HG03342 (cell line): ENCODE measurements around the gene HUNK.
"Not testable (repeated sequence)": the region's sequence is repeated elsewhere in the genome, so short reads cannot be mapped to it uniquely, and the experiment has no call there.

ENCODE experiments used
- ATAC-seq: cut with Tn5 transposase; IDR thresholded peaks from one replicate; pipeline ENCODE4 v1.9.1; 2021; ENCODE audit warnings: mild to moderate bottlenecking, moderate library complexity; ENCODE audit not compliant: unreplicated experiment

HUNK gene

DNA sequence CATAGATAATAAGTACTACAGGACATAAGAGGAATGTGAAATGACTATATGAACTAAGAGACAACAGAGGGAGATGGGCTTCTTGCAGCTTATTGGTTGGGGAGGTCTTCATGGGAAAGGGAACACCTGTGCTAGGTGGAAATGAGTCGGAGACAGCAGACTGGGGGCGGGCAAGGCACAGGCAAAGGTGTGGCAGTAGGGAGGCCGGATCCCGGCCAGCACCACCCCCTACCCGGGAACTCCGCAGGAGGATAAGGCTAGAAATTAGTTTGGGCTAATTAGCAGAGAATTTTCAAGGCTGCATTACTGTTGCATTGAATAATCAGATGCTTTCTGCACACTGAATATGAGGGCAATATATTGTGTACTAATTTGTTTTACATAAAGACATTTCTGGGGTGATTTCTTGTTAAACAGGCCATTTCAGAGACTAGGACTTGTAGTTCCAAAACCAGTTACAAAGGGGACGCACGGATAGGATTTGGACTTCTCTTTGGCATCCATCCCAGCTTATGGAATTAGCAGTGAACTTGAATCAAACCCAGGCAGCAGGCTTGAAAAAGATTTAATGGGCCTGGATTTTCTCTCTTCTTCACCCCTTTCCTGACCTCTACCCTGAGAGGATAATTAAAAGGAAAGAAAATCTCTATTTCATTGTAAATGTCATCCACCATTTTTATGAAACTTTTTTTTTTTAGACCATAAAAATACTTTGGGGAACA lies 2.2 kb upstream of the HUNK start:
- no peak for ATAC-seq

DNA sequence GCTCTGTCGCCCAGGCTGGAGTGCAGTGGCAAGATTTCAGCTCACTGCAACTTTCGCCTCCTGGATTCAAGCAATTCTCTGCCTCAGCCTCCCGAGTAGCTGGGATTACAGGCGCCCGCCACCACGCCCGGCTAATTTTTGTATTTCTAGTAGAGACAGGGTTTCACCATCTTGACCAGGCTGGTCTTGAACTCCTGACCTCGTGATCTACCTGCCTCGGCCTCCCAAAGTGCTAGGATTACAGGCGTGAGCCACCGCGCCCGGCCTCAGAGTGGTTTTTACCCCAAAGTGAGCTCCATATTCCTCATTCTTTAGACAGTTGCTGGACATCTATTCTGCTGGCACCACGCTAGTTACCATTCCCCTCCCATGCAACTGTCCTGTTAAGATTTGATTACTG lies 1.4 kb upstream of the HUNK start:
- ATAC-seq = not testable (repeated sequence)

- no peak for ATAC-seq
Observed at GRCh38 chr21:31872072-31872451, 758 bp upstream of the HUNK start.

DNA sequence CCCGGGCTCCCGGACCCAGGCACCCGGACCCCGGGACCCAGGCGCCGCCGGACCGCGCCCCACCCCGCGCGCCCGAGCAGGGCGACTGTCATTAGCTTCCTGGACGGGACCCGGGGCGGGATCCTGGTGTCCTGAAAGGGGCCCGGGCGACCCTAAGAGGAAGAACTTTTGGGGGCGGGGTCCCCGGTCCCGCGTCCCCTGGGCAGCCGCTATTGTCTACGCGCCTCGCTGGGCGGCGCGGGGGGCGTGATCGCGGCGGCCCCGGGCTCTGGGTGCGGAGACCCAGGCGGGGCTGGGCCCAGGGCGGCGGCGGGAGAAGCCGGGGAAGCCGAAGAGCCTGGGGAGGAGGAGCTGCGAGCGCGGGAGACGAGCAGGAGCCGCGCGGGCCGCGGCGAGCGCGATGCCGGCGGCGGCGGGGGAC lies 465 bp downstream of the HUNK start:
- ATAC-seq = no peak

DNA sequence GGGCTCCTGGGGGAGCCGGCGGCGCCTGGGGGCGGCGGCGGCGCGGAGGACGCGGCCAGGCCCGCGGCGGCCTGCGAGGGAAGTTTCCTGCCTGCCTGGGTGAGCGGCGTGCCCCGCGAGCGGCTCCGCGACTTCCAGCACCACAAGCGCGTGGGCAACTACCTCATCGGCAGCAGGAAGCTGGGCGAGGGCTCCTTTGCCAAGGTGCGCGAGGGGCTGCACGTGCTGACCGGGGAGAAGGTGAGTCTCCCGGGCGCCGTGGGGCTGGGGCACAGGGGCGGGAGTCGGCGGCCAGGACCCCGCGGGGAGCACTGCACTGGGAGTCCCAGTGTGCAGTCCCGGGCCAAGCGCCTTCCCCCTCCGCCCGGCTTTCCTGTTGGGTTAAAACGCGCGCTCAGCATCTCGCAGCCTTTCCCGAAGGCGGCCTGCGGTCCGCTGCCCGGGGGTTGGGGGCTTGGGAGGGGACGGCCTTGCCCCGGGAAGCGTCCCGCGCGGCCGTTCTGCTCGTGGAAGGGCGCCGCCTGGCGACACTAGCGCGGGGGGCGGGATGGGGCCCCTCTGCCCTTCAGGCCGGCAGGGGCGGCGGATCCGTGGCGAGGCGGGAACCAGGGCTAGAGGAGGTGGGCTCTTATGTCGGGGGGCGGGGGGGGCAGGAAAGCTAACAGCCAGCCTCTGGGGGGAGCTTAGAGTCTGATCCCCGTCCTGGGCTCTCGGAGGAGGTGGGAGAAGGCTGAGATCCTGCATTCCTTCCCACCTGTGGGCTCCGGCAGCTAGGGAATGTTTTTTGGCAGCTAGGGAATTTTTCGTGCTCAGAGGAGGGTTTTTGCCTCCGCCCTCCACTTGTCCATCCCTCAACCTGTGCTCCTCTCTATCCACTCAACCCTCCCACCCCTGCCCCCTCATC lies 1.1 kb downstream of the HUNK start:
- ATAC-seq = no peak

GRCh38 chr21:31874812-31875212 lies 2.0 kb downstream of the HUNK start:
- ATAC-seq = no peak

DNA sequence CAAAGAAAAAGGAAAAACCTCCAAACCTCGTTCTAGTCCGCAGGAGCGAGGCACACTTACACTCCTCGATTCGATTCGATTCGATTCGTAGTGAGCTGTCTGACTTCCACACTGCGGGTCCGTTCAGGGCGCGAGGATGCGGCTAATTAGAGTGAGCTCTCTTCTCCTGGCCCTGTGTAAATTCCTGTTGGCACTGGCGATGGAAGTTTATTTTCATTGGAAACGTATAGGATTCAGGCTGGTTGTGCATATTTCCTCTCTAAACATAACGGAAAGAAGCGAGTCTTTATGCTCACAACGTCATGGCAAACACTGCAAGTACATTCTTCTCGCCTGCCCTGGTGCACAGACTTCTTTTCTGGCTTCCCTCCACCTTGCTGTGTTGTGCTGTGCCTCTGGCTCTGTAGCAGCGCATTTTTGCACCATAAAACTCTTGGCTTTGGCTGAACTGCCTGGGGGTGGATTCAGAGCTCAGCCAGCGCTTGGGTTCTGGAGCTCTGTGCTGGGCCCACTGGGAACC lies 2.7 kb downstream of the HUNK start:
- ATAC-seq = no peak

DNA sequence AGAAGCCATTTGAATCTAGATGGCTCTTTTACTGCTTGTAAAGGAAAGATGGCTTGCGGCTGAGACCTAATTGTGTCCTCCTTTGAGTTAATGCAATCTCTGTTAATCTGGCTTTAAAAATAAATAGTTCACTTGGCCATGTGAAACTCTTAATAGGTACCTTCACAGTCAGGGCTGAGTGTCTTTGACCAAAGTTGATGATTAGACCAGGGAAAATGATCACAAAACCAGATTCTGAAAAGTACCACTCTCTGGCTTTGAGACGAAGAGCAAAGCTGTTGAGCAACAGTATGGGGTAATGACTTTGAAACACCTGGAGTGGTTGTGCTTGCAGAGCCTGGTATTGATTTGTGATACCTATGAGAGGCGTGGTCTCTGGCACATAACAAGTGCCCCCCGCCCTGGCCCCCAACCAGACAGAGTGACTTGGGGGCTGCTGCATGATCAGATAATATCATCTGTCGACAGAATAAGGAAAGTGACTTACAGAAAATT lies 4.7 kb downstream of the HUNK start:
- ATAC-seq = no peak

DNA sequence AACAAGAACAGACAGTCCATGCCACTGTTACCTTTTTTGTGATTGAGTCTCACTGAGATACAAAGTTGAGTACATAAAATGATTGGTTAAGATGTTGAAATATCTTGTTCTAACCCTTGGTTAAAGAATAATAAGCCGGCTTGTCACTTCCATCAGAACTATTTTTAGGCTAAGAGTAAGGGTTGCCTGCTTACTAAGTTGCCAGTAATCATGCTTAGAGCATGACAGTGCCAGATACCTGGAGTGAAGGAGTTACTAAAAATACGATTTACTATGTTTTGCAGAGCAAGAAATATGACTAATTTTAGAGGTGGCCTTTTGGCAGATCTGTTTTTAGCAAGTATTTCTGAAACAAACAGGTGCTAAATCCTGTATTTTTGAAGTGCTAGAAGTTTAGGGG lies 6.0 kb downstream of the HUNK start:
- ATAC-seq = no peak

DNA sequence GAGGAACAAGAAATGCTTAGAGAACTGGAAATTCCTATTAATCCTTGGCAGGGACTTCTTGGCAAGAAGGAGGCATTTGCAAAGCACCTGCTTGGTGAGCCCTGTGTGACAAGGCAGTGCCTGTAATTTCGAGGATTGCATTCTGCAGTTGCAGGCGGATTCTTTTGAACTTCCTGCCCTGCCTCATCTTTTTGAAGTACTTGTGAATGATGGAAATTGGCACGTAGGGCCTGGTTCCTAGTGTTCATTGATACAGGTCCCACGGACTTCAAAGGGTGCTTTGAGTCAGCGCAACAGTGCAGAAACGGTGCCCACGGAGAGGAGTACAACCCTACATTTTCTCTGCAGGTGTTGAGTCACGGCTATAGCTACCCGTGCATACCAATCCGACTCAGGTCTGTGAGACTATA lies 6.4 kb downstream of the HUNK start:
- ATAC-seq = no peak

DNA sequence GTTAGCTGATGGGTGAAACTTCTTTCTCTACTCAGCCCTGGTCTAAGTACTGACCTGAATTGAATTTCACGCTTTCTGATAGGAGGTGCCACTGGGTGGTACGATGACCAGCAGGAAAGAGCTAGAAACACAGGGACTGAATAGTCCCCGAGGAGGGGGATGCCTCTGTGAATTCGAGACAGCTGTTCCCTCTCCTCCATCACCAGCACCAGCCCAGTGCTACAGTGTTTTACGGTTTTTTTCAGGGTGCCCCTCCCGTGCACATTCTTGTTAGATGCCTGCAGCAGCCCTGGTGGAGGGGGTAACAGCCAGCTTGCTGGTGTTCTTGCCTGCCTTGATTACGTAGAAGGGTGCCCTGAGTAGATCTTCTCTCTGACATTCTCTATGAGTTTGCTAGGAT lies 7.1 kb downstream of the HUNK start:
- ATAC-seq = no peak

DNA sequence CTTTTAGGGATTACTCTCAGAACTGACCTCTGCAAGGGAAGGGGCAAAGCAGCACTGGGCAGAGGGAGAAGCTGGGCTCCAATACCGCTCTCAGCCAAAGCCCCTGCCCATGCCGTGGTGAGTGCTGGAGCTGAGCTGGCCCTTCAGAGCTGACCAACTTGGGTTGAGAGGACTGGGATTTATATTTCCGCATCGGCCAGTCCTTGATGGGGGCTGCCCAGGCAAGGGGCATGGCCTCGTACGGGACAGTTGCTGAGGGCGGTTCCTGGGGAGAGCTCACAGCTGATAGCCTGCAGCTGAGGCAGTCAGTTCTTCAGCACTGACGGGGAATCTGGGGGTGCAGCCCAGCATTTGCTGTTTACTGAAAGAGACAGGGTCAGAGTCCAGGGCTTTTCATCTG lies 8.0 kb downstream of the HUNK start:
- no peak for ATAC-seq

GRCh38 chr21:31882711-31883110 lies 9.9 kb downstream of the HUNK start:
- ATAC-seq = no peak

- no peak for ATAC-seq
Observed at GRCh38 chr21:31885146-31885545, 12.3 kb downstream of the HUNK start.

- ATAC-seq = no peak
Observed at GRCh38 chr21:31886915-31887314, 14.1 kb downstream of the HUNK start.

- no peak for ATAC-seq
Observed at GRCh38 chr21:31887391-31887841, 14.6 kb downstream of the HUNK start.

GRCh38 chr21:31888936-31889371 lies 16.1 kb downstream of the HUNK start:
- no peak for ATAC-seq

- ATAC-seq = no peak
Observed at GRCh38 chr21:31889460-31889859, 16.6 kb downstream of the HUNK start.

DNA sequence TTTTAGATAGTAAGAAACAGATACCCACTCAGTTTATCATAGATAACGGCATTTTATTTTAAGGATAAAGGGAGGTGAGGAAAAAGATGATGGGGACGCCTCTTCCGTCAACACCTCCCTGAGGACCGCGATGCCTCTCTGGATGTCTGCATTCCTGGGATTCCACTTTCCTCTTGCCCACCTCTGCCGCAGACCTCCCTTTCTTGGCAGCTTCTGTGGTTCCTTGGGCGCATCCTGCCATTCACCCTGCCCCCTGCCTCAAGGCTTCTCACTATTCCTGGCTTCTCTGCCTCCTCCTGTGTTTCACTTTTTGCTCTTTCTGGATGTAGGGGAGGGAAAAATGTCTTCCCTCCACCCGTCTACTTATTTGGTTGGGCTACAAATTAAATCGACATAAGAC lies 19.9 kb downstream of the HUNK start:
- no peak for ATAC-seq

GRCh38 chr21:31893851-31894415 lies 21.1 kb downstream of the HUNK start:
- ATAC-seq = no peak

DNA sequence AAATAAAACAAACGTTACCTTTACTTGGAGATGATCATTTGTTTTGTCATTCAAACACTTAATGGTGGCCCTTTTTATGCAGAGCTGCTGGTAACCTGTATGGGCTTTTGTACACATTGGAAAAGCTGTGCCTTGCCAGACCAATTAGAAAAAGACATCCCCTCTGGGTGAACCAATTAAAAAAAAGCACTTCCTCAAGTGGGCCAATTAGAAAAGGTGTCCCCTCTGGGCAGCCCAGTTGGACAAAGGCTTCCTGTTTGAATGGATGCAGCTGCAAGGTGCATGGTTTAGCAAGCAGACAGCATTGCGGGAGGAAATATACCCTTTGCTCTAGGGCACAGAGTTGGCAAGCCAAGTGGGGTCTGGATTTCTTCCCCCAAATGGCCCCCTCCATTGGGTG lies 21.6 kb downstream of the HUNK start:
- ATAC-seq = no peak
